Measurements from ENCODE around the gene PTGER1. TPM values are rescaled to one million over a fixed set of nuclear protein-coding genes. Genes with fewer than 3 reads are reported as not detected.

Gene PTGER1
- total RNA-seq, 1 experiment from 2014 or later, result 2.2 TPM

DNA sequence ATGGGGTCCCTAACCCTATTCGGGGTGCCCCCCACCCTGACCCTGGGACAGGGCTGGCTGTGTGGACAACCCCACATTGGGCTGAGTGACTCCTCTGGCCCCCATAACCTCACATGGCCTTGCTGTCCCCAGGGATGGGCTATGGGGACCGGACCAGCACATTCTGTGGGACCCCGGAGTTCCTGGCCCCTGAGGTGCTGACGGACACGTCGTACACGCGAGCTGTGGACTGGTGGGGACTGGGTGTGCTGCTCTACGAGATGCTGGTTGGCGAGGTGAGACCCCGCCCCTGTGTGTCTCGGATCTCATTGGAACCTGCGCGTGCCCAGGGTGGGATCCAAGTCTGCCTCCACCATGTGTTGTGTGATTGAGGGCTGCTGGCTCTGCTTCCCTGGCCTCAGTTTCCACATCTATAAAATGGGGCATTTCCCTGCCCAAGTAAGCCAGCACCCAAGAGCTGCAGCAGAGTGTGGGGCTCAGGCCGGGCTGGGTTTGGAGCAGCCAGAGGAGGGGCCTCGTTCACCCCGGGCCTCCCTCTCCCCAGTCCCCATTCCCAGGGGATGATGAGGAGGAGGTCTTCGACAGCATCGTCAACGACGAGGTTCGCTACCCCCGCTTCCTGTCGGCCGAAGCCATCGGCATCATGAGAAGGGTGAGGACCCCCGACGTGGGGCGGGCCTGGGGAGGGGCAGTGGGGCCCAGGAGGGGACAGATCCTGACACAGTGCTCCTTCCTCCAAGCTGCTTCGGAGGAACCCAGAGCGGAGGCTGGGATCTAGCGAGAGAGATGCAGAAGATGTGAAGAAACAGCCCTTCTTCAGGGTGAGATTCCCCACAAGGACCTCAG, 4.9 kb downstream of the PTGER1 start:
- H3K27ac ChIP-seq (ENCODE audit: low read length), result no peak overlapping the region
- ChIA-PET CTCF (no interaction called here), POLR2A (ENCODE audit: unreplicated experiment) (no interaction called here)
- peaks cover 10% of the 10 kb centered on the region for H3K4me1 ChIP-seq (ENCODE audit: insufficient read depth, low read length)
- H3K36me3 ChIP-seq (ENCODE audit: low read depth, low read length), result peaks cover 25% of the 10 kb centered on the region; the same call in 1 of the 2 replicates
- ATAC-seq, result no peak
- H3K9me3 ChIP-seq (ENCODE audit: low read length), result no peaks in the 10 kb centered on the region
- intact Hi-C loops (cut with micrococcal nuclease), result loop anchor here (10.0 kb wide), 1 partner anchor 335 kb away; the partner anchor contains the start of gene ASF1B
- no peaks in the 10 kb centered on the region for H3F3A ChIP-seq (ENCODE audit: low read length, unreplicated experiment)
- H3K9ac ChIP-seq (ENCODE audit: low read length), result no peak overlapping the region
- no peaks in the 10 kb centered on the region for H4K20me1 ChIP-seq (ENCODE audit: low read length)
- no peak for TF ChIP-seq EZH2 (IDR thresholded peaks at IDR 0.05; ENCODE audit: low read length, unreplicated experiment)
- TF ChIP-seq EZH2phosphoT487 (IDR thresholded peaks at IDR 0.05; ENCODE audit: borderline replicate concordance, low read length), result no peak
- TF ChIP-seq CTCF (conservative IDR thresholded peaks at IDR 0.05; ENCODE audit: low read depth, low read length), result no peak
- no peaks in the 10 kb centered on the region for H3K9me2 ChIP-seq (replicated peaks; ENCODE audit: low read length)
- no peaks in the 10 kb centered on the region for H3K27me3 ChIP-seq (ENCODE audit: low read length)
- no peak overlapping the region for H3K4me3 ChIP-seq (ENCODE audit: low read length)
- no peak overlapping the region for H3K4me2 ChIP-seq (ENCODE audit: low read length)
- BruUV-seq (replicated peaks), result TSS peak; percentile 44
- DNase-seq, result no peak
- H3K79me2 ChIP-seq (ENCODE audit: low read length), result no peaks in the 10 kb centered on the region
- no peak overlapping the region for H2AFZ ChIP-seq (ENCODE audit: low read length)

- DNase-seq, result peak; percentile 42
- no peak overlapping the region for H3K4me2 ChIP-seq (ENCODE audit: low read length)
- H3K4me3 ChIP-seq (ENCODE audit: low read length), result no peak overlapping the region
- no TSS peak for BruUV-seq (replicated peaks)
- ChIA-PET POLR2A (ENCODE audit: unreplicated experiment) (no interaction called here), CTCF (interaction anchor here (0.5 to 1.0 kb wide), 6 partner anchors 34 to 331 kb away, joined by 3 to 7 read pairs (median 5); partner anchors contain the start of gene ASF1B)
- no peaks in the 10 kb centered on the region for H3K27me3 ChIP-seq (ENCODE audit: low read length)
- no peak overlapping the region for H3K27ac ChIP-seq (ENCODE audit: low read length)
- H3F3A ChIP-seq (ENCODE audit: low read length, unreplicated experiment), result no peaks in the 10 kb centered on the region
- no peaks in the 10 kb centered on the region for H3K9me3 ChIP-seq (ENCODE audit: low read length)
- intact Hi-C loops (cut with micrococcal nuclease), result no loop called here
- TF ChIP-seq EZH2phosphoT487 (IDR thresholded peaks at IDR 0.05; ENCODE audit: borderline replicate concordance, low read length) (no peak), CTCF (conservative IDR thresholded peaks at IDR 0.05; ENCODE audit: low read depth, low read length) (peak; percentile 47), EZH2 (IDR thresholded peaks at IDR 0.05; ENCODE audit: low read length, unreplicated experiment) (no peak)
- H3K4me1 ChIP-seq (ENCODE audit: insufficient read depth, low read length), result peaks cover 3% of the 10 kb centered on the region; the same call in 1 of the 2 replicates
- no peak overlapping the region for H2AFZ ChIP-seq (ENCODE audit: low read length)
- H3K9ac ChIP-seq (ENCODE audit: low read length), result no peak overlapping the region
- peaks cover 39% of the 10 kb centered on the region for H3K36me3 ChIP-seq (ENCODE audit: low read depth, low read length)
- no peaks in the 10 kb centered on the region for H3K79me2 ChIP-seq (ENCODE audit: low read length)
- no peaks in the 10 kb centered on the region for H4K20me1 ChIP-seq (ENCODE audit: low read length)
- no peaks in the 10 kb centered on the region for H3K9me2 ChIP-seq (replicated peaks; ENCODE audit: low read length)
- peak; percentile 39 for ATAC-seq
These were observed 7.3 kb downstream of the PTGER1 start for GRCh38 chr19:14467816-14468215.

DNA sequence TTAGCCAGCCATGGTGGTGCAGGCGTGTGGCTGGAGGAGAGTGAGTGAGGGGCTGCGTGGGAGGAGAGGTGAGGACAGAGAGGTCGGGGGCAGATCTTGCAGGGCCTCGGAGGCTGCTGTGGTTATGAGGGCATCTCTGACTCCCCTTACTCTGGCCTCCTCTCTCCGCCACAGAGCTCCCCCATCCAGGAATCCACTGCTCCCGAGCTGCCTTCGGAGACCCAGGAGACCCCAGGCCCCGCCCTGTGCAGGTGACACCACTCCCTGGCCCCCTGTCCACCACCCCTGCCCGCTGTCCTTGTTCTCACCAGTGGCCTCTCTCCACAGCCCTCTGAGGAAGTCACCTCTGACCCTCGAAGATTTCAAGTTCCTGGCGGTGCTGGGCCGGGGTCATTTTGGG, 7.8 kb downstream of the PTGER1 start:
- TF ChIP-seq EZH2phosphoT487 (IDR thresholded peaks at IDR 0.05; ENCODE audit: borderline replicate concordance, low read length) (no peak), EZH2 (IDR thresholded peaks at IDR 0.05; ENCODE audit: low read length, unreplicated experiment) (no peak), CTCF (conservative IDR thresholded peaks at IDR 0.05; ENCODE audit: low read depth, low read length) (no peak)

More for the DNA sequence above, 7.8 kb downstream of the PTGER1 start:
- intact Hi-C loops (cut with micrococcal nuclease), result no loop called here
- H3F3A ChIP-seq (ENCODE audit: low read length, unreplicated experiment), result no peaks in the 10 kb centered on the region
- H3K9me3 ChIP-seq (ENCODE audit: low read length), result no peaks in the 10 kb centered on the region
- H3K27me3 ChIP-seq (ENCODE audit: low read length), result no peaks in the 10 kb centered on the region
- no peak overlapping the region for H3K9ac ChIP-seq (ENCODE audit: low read length)
- ATAC-seq, result no peak
- H3K4me1 ChIP-seq (ENCODE audit: insufficient read depth, low read length), result peaks cover 1% of the 10 kb centered on the region; the same call in 1 of the 2 replicates
- no peaks in the 10 kb centered on the region for H3K9me2 ChIP-seq (replicated peaks; ENCODE audit: low read length)
- no peak overlapping the region for H3K4me2 ChIP-seq (ENCODE audit: low read length)
- H2AFZ ChIP-seq (ENCODE audit: low read length), result no peak overlapping the region
- peaks cover 39% of the 10 kb centered on the region for H3K36me3 ChIP-seq (ENCODE audit: low read depth, low read length)
- DNase-seq, result no peak
- CTCF ChIA-PET, result interaction anchor here (0.5 to 1.0 kb wide), 4 partner anchors 33 to 119 kb away, joined by 3 to 7 read pairs (median 4); no protein-coding TSS in a partner anchor
- POLR2A ChIA-PET (ENCODE audit: unreplicated experiment), result no interaction called here
- no peak overlapping the region for H3K27ac ChIP-seq (ENCODE audit: low read length)
- no peaks in the 10 kb centered on the region for H3K79me2 ChIP-seq (ENCODE audit: low read length)
- no peaks in the 10 kb centered on the region for H4K20me1 ChIP-seq (ENCODE audit: low read length)
- H3K4me3 ChIP-seq (ENCODE audit: low read length), result no peak overlapping the region
- no TSS peak for BruUV-seq (replicated peaks)
